Activated naive CD8-positive, alpha-beta T cell treated with anti-CD3 and anti-CD28 coated beads, Interleukin-2, amount 50 U/mL, for 16 hours (primary cell): Measurements from ENCODE around the gene NFIA.

Source experiments
- DNase-seq: peaks from one replicate; pipeline ENCODE4 v3.0.0-alpha.2; 2020; ENCODE audit warnings: low read depth, low spot score

Gene NFIA

GRCh38 chr1:61432616-61433388 lies 350.4 kb downstream of the NFIA start:
- DNase-seq: no peak

- no peak for DNase-seq
These were observed 351.3 kb downstream of the NFIA start for GRCh38 chr1:61433646-61434045.

- no peak for DNase-seq
These were observed 351.9 kb downstream of the NFIA start for GRCh38 chr1:61434276-61434675.

- no peak for DNase-seq
These were observed 352.9 kb downstream of the NFIA start for GRCh38 chr1:61435226-61435625.

- no peak for DNase-seq
These were observed 353.7 kb downstream of the NFIA start for GRCh38 chr1:61436016-61436415.

- no peak for DNase-seq
These were observed 354.2 kb downstream of the NFIA start for GRCh38 chr1:61436491-61437120.

- no peak for DNase-seq
These were observed 356.9 kb downstream of the NFIA start for GRCh38 chr1:61439234-61439633.

GRCh38 chr1:61441723-61442262 lies 359.4 kb downstream of the NFIA start:
- DNase-seq: no peak

GRCh38 chr1:61442544-61442943 lies 360.2 kb downstream of the NFIA start:
- DNase-seq: no peak

GRCh38 chr1:61444288-61444687 lies 361.9 kb downstream of the NFIA start:
- DNase-seq: no peak

- DNase-seq: no peak
These were observed 363.0 kb downstream of the NFIA start for GRCh38 chr1:61445269-61445825.

- DNase-seq: no peak
These were observed 364.2 kb downstream of the NFIA start for GRCh38 chr1:61446531-61446991.

GRCh38 chr1:61447106-61447967 lies 365.0 kb downstream of the NFIA start:
- DNase-seq: no peak

- no peak for DNase-seq
These were observed 365.6 kb downstream of the NFIA start for GRCh38 chr1:61447968-61448430.

- no peak for DNase-seq
These were observed 366.6 kb downstream of the NFIA start for GRCh38 chr1:61448914-61449313.

- no peak for DNase-seq
These were observed 367.0 kb downstream of the NFIA start for GRCh38 chr1:61449410-61449809.

GRCh38 chr1:61450454-61450853 lies 368.1 kb downstream of the NFIA start:
- no peak for DNase-seq

- no peak for DNase-seq
These were observed 368.7 kb downstream of the NFIA start for GRCh38 chr1:61450872-61451571.

- DNase-seq: no peak
These were observed 369.2 kb downstream of the NFIA start for GRCh38 chr1:61451572-61451968.

GRCh38 chr1:61452176-61453035 lies 370.0 kb downstream of the NFIA start:
- DNase-seq: no peak
